ENCODE results near the gene HSPBAP1.
A peak's percentile ranks its signal among the peaks of the same experiment; 100 is the strongest.

GRCh38 chr3:122793568-122794416 lies at the start of gene HSPBAP1:
- TF ChIP-seq CTCF (IDR thresholded peaks at IDR 0.05) (no peak), EP300 (IDR thresholded peaks at IDR 0.05) (peak; percentile 76)

Measured in ovary (tissue), 3 donors.